Activated B cell treated with CpG ODN at 0.5 μM for 24 hours (primary cell): ENCODE results near the gene RNLS. TPM values are rescaled to one million over a fixed set of nuclear protein-coding genes. Genes with fewer than 3 reads are reported as not detected.

ENCODE experiments used
- ATAC-seq: fragments of 200-7000 bp; cut with Tn5 transposase; one replicate; pipeline ENCODE4 v1.10.0; 2021; ENCODE audit warnings: low read depth, mild to moderate bottlenecking, moderate library complexity
- CTCF ChIA-PET: fragments of 350-600 bp; sonication (Branson Sonifier 250); formaldehyde crosslinking; loops from one replicate; lab custom pipeline; 2021; ENCODE audit warnings: antibody characterized with exemption; lab: Charles Lee
- POLR2A ChIA-PET: fragments of 350-600 bp; sonication (Branson Sonifier 250); formaldehyde crosslinking; loops from one replicate; lab custom pipeline; 2021; ENCODE audit warnings: antibody characterized with exemption; lab: Charles Lee
- DNase-seq: peaks from one replicate; pipeline ENCODE4 v3.0.0; 2022
- H3K27ac Mint-ChIP-seq: one replicate; pipeline ENCODE4 v1.8.0; 2020; ENCODE audit warnings: mixed read lengths
- H3K27me3 Mint-ChIP-seq: one replicate; pipeline ENCODE4 v1.8.0; 2021; ENCODE audit warnings: mixed read lengths
- H3K36me3 Mint-ChIP-seq: one replicate; pipeline ENCODE4 v1.8.0; 2021; ENCODE audit warnings: low read depth, mixed read lengths
- H3K4me1 Mint-ChIP-seq: one replicate; pipeline ENCODE4 v1.8.0; 2021; ENCODE audit warnings: mixed read lengths
- H3K4me3 Mint-ChIP-seq: one replicate; pipeline ENCODE4 v1.8.0; 2020; ENCODE audit warnings: mild to moderate bottlenecking, mixed read lengths
- H3K9me3 Mint-ChIP-seq: one replicate; pipeline ENCODE4 v1.8.0; 2020; ENCODE audit warnings: mixed read lengths
- CTCF ChIP-seq: fragments of 200-600 bp; IDR thresholded peaks from one replicate; pipeline ENCODE4 v1.8.0; 2022; ENCODE audit warnings: antibody characterized with exemption, mild to moderate bottlenecking
- intact Hi-C: fragments of 100-400 bp; cut with micrococcal nuclease; formaldehyde crosslinking; loops from one replicate; pipeline ENCODE4 v1.15.1; 2024
- total RNA-seq: library from RNA; stranded (reverse); gene quantifications from 2 replicates; pipeline ENCODE4 v1.2.3, GENCODE V29; 2022

The RNLS gene
- total RNA-seq, 1 donor from 2014 or later = 5.7 TPM

- H3K36me3 Mint-ChIP-seq = no peaks in the 10 kb centered on the region
- ChIA-PET POLR2A (interaction anchor here (0.5 to 1.3 kb wide), 3 partner anchors 17 to 93 kb away, joined by 3 to 6 read pairs (median 4); no protein-coding TSS in a partner anchor), CTCF (interaction anchor here (0.7 to 1.8 kb wide), 3 partner anchors 10 to 185 kb away, joined by 3 to 7 read pairs (median 6); no protein-coding TSS in a partner anchor)
- intact Hi-C loops = loop anchor here (5.0 kb wide), 1 partner anchor 259 kb away; no protein-coding TSS in a partner anchor
- DNase-seq = no peak
- H3K4me1 Mint-ChIP-seq = peaks cover 35% of the 10 kb centered on the region
- no peak overlapping the region for H3K4me3 Mint-ChIP-seq
- H3K27ac Mint-ChIP-seq = no peak overlapping the region
- no peak for TF ChIP-seq CTCF
- no peak for ATAC-seq
- H3K9me3 Mint-ChIP-seq = no peaks in the 10 kb centered on the region
- no peaks in the 10 kb centered on the region for H3K27me3 Mint-ChIP-seq
Observed at GRCh38 chr10:88293651-88294230, 289.4 kb downstream of the RNLS start.

- ChIA-PET POLR2A (interaction anchor here (0.5 to 1.3 kb wide), 4 partner anchors 11 to 94 kb away, joined by 3 to 6 read pairs (median 4); no protein-coding TSS in a partner anchor), CTCF (interaction anchor here (0.7 to 1.8 kb wide), 2 partner anchors 96 to 185 kb away, joined by 3 to 7 read pairs; no protein-coding TSS in a partner anchor)
- peaks cover 40% of the 10 kb centered on the region for H3K4me1 Mint-ChIP-seq
- no peak for DNase-seq
- no peak for TF ChIP-seq CTCF
- no peaks in the 10 kb centered on the region for H3K27me3 Mint-ChIP-seq
- intact Hi-C loops = loop anchor here (5.0 kb wide), 1 partner anchor 259 kb away; no protein-coding TSS in a partner anchor
- no peak overlapping the region for H3K4me3 Mint-ChIP-seq
- no peak overlapping the region for H3K27ac Mint-ChIP-seq
- H3K9me3 Mint-ChIP-seq = no peaks in the 10 kb centered on the region
- H3K36me3 Mint-ChIP-seq = no peaks in the 10 kb centered on the region
- no peak for ATAC-seq
Observed at GRCh38 chr10:88293073-88293472, 290.0 kb downstream of the RNLS start.

GRCh38 chr10:88292185-88292514, 291.0 kb downstream of the RNLS start:
- intact Hi-C loops = loop anchor here (5.0 kb wide), 1 partner anchor 260 kb away; no protein-coding TSS in a partner anchor
- no peak overlapping the region for H3K4me3 Mint-ChIP-seq
- no peaks in the 10 kb centered on the region for H3K27me3 Mint-ChIP-seq
- H3K9me3 Mint-ChIP-seq = no peaks in the 10 kb centered on the region
- POLR2A ChIA-PET = interaction anchor here (0.7 kb wide), 1 partner anchor 12 kb away, joined by 5 read pairs; no protein-coding TSS in a partner anchor
- no peak for TF ChIP-seq CTCF
- H3K4me1 Mint-ChIP-seq = peaks cover 40% of the 10 kb centered on the region
- CTCF ChIA-PET = interaction anchor here (1.8 kb wide), 1 partner anchor 97 kb away, joined by 7 read pairs; no protein-coding TSS in a partner anchor
- no peaks in the 10 kb centered on the region for H3K36me3 Mint-ChIP-seq
- ATAC-seq (no peak), DNase-seq (no peak)
- no peak overlapping the region for H3K27ac Mint-ChIP-seq

- no peaks in the 10 kb centered on the region for H3K27me3 Mint-ChIP-seq
- intact Hi-C loops = loop anchor here (5.0 kb wide), 1 partner anchor 261 kb away; no protein-coding TSS in a partner anchor
- H3K9me3 Mint-ChIP-seq = no peaks in the 10 kb centered on the region
- ChIA-PET POLR2A (no interaction called here), CTCF (interaction anchor here (1.8 kb wide), 1 partner anchor 98 kb away, joined by 7 read pairs; no protein-coding TSS in a partner anchor)
- H3K36me3 Mint-ChIP-seq = no peaks in the 10 kb centered on the region
- no peak for DNase-seq
- peaks cover 40% of the 10 kb centered on the region for H3K4me1 Mint-ChIP-seq
- TF ChIP-seq CTCF = no peak
- ATAC-seq = no peak
- no peak overlapping the region for H3K4me3 Mint-ChIP-seq
- peak overlapping the region; percentile 43 for H3K27ac Mint-ChIP-seq
Observed at GRCh38 chr10:88291289-88292184, 291.6 kb downstream of the RNLS start.
